ACC112 (cell line): ENCODE measurements around the gene PIH1D1.
"Not testable (repeated sequence)": the region's sequence is repeated elsewhere in the genome, so short reads cannot be mapped to it uniquely, and the experiment has no call there.

ENCODE experiments used
- H2AFZ ChIP-seq: fragments of 200-600 bp; sonication (generic); one replicate; pipeline ENCODE4 v1.6.0; 2017; ENCODE audit warnings: antibody characterized with exemption, low read length; ENCODE audit not compliant: unreplicated experiment
- H3K27ac ChIP-seq: fragments of 200-600 bp; sonication (generic); 2 replicates; pipeline ENCODE4 v1.5.1; 2014; ENCODE audit warnings: low read depth, mild to moderate bottlenecking, antibody characterized with exemption, low read length, moderate library complexity
- H3K27me3 ChIP-seq: fragments of 200-600 bp; sonication (generic); 2 replicates; pipeline ENCODE4 v1.6.1; 2014; ENCODE audit warnings: mild to moderate bottlenecking, antibody characterized with exemption, low read length, moderate library complexity, mixed read lengths; ENCODE audit not compliant: insufficient read depth
- H3K36me3 ChIP-seq: fragments of 200-600 bp; sonication (generic); 2 replicates; pipeline ENCODE4 v1.6.1; 2016; ENCODE audit warnings: mild to moderate bottlenecking, antibody characterized with exemption, low read length, moderate library complexity, mixed read lengths; ENCODE audit not compliant: insufficient read depth
- H3K4me1 ChIP-seq: fragments of 200-600 bp; sonication (generic); one replicate; pipeline ENCODE4 v1.6.1; 2016; ENCODE audit warnings: low read length, mixed read lengths; ENCODE audit not compliant: insufficient read depth, unreplicated experiment, control insufficient read depth
- H3K4me3 ChIP-seq: fragments of 200-600 bp; sonication (generic); 2 replicates; pipeline ENCODE4 v1.5.1; 2014; ENCODE audit warnings: mild to moderate bottlenecking, low read depth, low read length
- H3K79me2 ChIP-seq: fragments of 200-600 bp; sonication (generic); one replicate; pipeline ENCODE4 v1.6.0; 2016; ENCODE audit warnings: low read length; ENCODE audit not compliant: control insufficient read depth, unreplicated experiment, insufficient read depth

The PIH1D1 gene

DNA sequence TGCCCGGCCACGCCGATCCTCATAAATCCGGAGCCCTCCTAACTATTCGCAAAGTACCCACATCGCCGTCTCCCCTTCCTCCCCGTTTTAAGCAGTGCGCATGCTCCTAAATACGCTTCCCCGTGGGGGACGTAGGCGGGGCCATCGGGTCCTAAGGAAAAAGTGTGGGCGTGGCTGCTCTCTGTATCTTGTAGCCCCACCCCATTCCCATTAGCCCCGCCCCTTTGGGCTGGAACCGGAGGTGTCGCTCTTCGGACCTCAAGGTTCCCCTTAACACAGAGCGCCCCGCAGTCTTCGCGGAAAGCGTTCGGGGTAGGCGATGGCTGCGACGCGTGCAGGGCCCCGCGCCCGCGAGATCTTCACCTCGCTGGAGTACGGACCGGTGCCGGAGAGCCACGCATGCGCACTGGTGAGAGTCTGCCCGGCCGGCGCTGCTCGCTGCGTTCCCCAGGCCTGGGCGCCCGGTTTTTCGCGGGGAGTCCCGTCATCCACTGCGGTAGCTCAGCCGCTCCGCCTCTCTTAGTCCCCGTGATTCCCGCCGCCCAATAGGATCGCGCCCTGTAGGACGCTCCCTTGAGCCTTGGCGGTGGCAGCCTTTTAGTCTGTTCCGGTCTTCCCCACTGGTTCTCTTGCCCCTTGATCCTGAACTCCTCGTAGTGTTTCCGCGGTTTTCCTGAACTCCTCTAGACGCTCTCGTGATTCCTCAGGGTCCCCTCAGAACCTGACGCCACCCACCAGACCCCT lies 1.6 kb upstream of the PIH1D1 start, which contains the start of gene ALDH16A1:
ALDH16A1 (plus strand) TSS at position 213 of the 744 bp plus-strand sequence; CDS start at position 320, 107 bp downstream.
- no peaks in the 10 kb centered on the region for H3K36me3 ChIP-seq
- H3K4me1 ChIP-seq: peaks cover 3% of the 10 kb centered on the region
- H3K79me2 ChIP-seq: peaks cover 14% of the 10 kb centered on the region
- no peaks in the 10 kb centered on the region for H3K27me3 ChIP-seq
- H2AFZ ChIP-seq: peak within 1 kb of the TSS; percentile 83
- peak within 1 kb of the TSS; percentile 99 for H3K4me3 ChIP-seq
- peak within 1 kb of the TSS; percentile 98 for H3K27ac ChIP-seq

DNA sequence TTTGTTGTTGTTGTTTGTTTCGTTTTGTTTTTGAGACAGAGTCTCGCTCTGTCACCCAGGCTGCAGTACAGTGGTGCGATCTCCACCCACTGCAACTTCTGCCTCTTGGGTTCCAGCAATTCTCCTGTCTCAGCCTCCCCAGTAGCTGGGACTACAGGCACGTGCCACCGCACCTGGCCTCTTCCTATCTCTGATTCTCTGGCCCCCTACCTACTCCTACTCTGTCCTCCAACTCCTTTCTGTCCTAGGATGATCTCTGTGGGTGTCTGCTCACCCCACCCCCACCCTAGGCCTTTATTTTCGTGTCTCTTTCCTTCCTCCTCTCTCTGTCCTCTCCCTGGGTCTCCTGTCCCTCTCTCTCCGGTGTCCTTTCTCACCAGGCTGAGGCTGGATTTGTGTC lies 1.2 kb downstream of the PIH1D1 start:
- H2AFZ ChIP-seq: no peak overlapping the region
- no peaks in the 10 kb centered on the region for H3K36me3 ChIP-seq
- H3K79me2 ChIP-seq: peaks cover 14% of the 10 kb centered on the region
- no peaks in the 10 kb centered on the region for H3K27me3 ChIP-seq
- H3K4me1 ChIP-seq: peaks cover 3% of the 10 kb centered on the region
- no peak overlapping the region for H3K27ac ChIP-seq
- peak overlapping the region; percentile 80 for H3K4me3 ChIP-seq

GRCh38 chr19:49448432-49448786 lies 3.2 kb downstream of the PIH1D1 start:
- H3K79me2 ChIP-seq: peaks cover 8% of the 10 kb centered on the region
- no peaks in the 10 kb centered on the region for H3K27me3 ChIP-seq
- no peak overlapping the region for H3K4me3 ChIP-seq
- no peak overlapping the region for H2AFZ ChIP-seq
- H3K36me3 ChIP-seq: no peaks in the 10 kb centered on the region
- H3K27ac ChIP-seq: no peak overlapping the region
- peaks cover 3% of the 10 kb centered on the region for H3K4me1 ChIP-seq

GRCh38 chr19:49447485-49448431 lies 3.9 kb downstream of the PIH1D1 start:
- H3K79me2 ChIP-seq: peaks cover 8% of the 10 kb centered on the region
- H3K4me3 ChIP-seq: no peak overlapping the region
- no peak overlapping the region for H2AFZ ChIP-seq
- H3K27me3 ChIP-seq: no peaks in the 10 kb centered on the region
- H3K36me3 ChIP-seq: no peaks in the 10 kb centered on the region
- peaks cover 3% of the 10 kb centered on the region for H3K4me1 ChIP-seq
- H3K27ac ChIP-seq: no peak overlapping the region

- Histone ChIP-seq H3K27ac (no peak overlapping the region), H3K4me3 (no peak overlapping the region), H3K79me2 (peaks cover 8% of the 10 kb centered on the region), H3K27me3 (peaks cover 10% of the 10 kb centered on the region), H3K4me1 (peaks cover 3% of the 10 kb centered on the region), H2AFZ (no peak overlapping the region), H3K36me3 (no peaks in the 10 kb centered on the region)
Measured at GRCh38 chr19:49445997-49446396, 5.6 kb downstream of the PIH1D1 start.

DNA sequence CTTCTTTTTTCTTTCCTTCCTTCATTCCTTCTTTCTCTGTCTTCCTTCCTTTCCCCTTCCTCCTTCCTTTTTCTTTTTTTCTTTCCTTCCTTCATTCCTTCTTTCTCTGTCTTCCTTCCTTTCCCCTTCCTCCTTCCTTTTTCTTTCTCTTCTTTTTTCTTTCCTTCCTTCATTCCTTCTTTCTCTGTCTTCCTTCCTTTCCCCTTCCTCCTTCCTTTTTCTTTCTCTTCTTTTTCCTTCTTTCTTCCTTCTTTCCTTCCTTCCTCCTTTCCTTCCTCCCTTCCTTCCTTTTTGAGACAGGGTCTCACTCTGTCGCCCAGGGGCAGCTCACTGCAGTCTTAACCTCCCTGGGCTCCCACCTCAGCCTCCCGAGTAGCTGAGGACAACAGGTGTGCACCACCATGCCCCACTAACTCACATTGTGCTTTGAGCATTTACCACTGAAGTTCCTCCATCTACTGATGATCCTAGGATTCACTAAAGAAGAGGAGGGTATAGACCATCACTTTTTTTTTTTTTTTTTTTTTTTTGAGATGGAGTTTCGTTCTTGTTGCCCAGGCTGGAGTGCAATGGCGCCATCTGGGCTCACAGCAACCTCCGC lies 7.4 kb downstream of the PIH1D1 start:
- not testable (repeated sequence) for H3K79me2 ChIP-seq, H3K4me3 ChIP-seq, H2AFZ ChIP-seq, H3K27ac ChIP-seq, H3K4me1 ChIP-seq, H3K36me3 ChIP-seq
- peaks cover 28% of the 10 kb centered on the region for H3K27me3 ChIP-seq

DNA sequence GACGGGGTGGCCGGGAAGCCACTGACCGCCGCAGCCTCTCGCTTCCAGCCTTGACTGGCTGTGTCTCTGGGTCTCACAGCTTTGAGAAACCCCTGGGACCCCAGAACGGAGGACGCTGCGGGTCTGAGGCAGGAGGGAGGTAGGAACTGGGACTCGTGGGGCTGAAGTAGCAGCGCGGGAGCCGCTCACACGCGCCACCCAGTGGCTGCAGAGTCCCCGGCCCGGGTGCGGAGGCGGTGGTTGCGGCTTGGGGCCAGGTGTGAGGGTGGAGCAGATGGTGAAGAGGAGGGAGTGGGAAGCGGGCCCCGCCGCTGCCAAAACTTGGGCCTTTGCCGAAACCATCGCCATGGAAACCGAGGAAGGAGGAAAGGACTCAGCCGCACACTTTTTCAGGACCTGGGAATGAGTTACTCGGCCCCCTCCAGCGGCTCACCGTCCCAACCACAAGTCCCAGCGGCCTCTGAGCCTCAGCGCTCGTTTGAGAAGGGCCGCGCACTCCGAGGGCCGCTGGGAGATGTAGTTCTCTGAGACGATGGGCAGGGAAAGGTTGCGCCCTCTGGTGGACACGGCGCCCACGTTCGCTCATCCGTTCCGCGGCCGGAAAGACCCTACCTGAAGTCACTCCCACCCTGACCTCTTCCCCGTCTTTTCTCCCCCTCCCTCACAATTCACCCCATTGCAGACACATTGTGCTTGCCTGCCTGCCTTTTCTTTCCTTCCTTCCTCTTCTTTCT lies 8.1 kb downstream of the PIH1D1 start:
- H3K36me3 ChIP-seq: no peaks in the 10 kb centered on the region
- no peak overlapping the region; the same call in 1 of the 2 replicates for H3K27ac ChIP-seq
- no peaks in the 10 kb centered on the region for H3K79me2 ChIP-seq
- H3K4me1 ChIP-seq: no peaks in the 10 kb centered on the region
- H3K27me3 ChIP-seq: peaks cover 35% of the 10 kb centered on the region
- peak overlapping the region; percentile 84 for H3K4me3 ChIP-seq
- peak overlapping the region; percentile 74 for H2AFZ ChIP-seq

DNA sequence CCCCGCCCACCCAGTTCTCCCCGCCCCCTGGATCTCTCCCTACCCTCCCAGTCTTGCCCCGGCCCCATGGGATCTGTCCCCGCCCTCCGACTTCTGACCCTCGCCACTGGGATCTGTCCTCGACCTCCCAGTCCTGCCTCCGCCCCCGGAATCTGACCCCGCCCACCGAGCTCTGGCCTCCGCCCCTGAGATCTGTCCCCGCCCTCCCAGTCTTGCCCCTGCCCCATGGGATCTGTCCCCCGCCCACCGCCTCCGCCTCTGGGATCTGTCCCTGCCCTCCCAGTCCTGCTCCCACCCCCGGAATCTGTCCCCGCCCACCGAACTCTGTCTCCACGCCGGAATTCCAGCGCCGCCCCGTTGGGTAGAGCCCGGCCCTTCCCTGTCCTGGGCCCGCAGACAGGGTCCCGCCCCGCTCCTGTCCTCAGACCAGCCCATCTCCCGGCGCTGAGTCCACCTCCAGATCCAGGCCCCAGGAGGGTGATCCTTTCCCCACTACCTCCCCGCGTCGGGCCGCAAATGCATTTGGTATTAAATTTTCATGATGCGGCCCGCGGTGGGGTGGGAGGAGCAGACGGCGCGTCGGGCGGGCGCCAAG lies 8.7 kb downstream of the PIH1D1 start:
- peak overlapping the region; percentile 74 for H2AFZ ChIP-seq
- no peak overlapping the region; the same call in 1 of the 2 replicates for H3K27ac ChIP-seq

DNA sequence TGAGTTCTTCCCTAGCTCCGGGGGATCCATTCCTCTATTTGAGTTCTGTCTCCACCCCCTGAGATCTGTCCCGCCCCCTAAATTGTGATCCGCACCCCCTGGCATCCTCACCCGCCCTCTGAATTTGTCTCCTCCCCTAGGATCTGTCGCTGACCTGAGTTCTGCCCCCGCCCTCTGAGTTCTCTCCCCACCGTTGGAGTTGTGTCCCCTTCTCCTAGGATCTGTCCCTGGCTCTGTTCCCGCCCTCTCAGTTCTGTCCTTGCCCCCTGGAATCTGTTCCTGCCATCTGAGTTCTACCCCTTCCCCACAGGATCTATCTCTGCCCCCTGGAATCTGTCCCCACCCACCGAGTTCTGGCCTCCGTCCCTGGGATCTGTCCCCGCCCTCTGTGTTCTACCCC lies 9.3 kb downstream of the PIH1D1 start:
- H3K4me1 ChIP-seq: no peaks in the 10 kb centered on the region
- H3K79me2 ChIP-seq: no peaks in the 10 kb centered on the region
- H3K36me3 ChIP-seq: no peaks in the 10 kb centered on the region
- peak overlapping the region; percentile 84 for H3K4me3 ChIP-seq
- no peak overlapping the region for H3K27ac ChIP-seq
- H3K27me3 ChIP-seq: peaks cover 45% of the 10 kb centered on the region
- H2AFZ ChIP-seq: peak overlapping the region; percentile 33

More for the DNA sequence above, 8.7 kb downstream of the PIH1D1 start:
- Histone ChIP-seq H3K79me2 (no peaks in the 10 kb centered on the region), H3K4me3 (peak overlapping the region; percentile 84), H3K4me1 (no peaks in the 10 kb centered on the region), H3K36me3 (no peaks in the 10 kb centered on the region), H3K27me3 (peaks cover 42% of the 10 kb centered on the region)

DNA sequence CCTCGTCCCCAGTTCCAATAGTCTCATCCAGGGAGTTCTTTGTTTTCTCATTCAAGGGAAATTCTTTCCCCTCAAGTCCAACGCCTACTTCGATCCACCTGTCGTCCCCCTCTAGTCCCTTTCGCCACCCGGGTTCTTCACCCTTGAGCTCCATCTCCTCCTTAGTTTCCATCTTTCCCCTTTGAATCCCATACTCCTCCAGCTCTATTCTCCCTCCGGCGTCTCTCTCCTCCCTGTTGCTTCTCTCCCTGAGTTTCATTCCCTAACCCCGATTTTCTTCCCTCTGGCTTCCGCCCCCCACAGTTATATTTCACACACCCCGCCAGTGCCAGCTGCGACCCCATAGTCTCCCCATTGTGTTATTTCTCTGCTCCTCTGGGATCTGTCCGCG lies 9.7 kb downstream of the PIH1D1 start:
- Histone ChIP-seq H3K27me3 (peaks cover 45% of the 10 kb centered on the region), H3K4me3 (peak overlapping the region; percentile 84), H3K27ac (no peak overlapping the region), H3K36me3 (no peaks in the 10 kb centered on the region), H3K4me1 (no peaks in the 10 kb centered on the region), H3K79me2 (no peaks in the 10 kb centered on the region), H2AFZ (no peak overlapping the region)
